HCT116 (cell line): ENCODE measurements around the gene ATP6AP1. TPM values are rescaled to one million over a fixed set of nuclear protein-coding genes. Genes with fewer than 3 reads are reported as not detected.

Experiments
- ATAC-seq: fragments of 200-7000 bp; cut with Tn5 transposase; 2 replicates; pipeline ENCODE4 v1.9.1; 2020; ENCODE audit warnings: mild to moderate bottlenecking, moderate library complexity
- BruUV-seq: library from RNA; stranded (reverse); fragments of 400-500 nt; replicated peaks from 2 replicates; lab custom pipeline; 2021; lab: Mats Ljungman, UMichigan
- CTCF ChIA-PET: fragments of 300-600 bp; sonication (Branson Sonifier 250); formaldehyde crosslinking; loops from one replicate; lab custom pipeline; 2021; ENCODE audit warnings: antibody characterized with exemption; lab: Charles Lee
- POLR2A ChIA-PET: fragments of 300-600, 350-600 bp; sonication (Branson Sonifier 250); formaldehyde crosslinking; loops from one replicate; lab custom pipeline; 2021; ENCODE audit warnings: antibody characterized with exemption; lab: Charles Lee
- RAD21 ChIA-PET, 2 experiments: fragments of 300-600 bp; sonication (Branson Sonifier 250); formaldehyde crosslinking; loops; one replicate each; lab custom pipeline; 2023; ENCODE audit warnings: low total read pairs in 2 of 2; ENCODE audit not compliant: uncharacterized antibody in 2 of 2, unreplicated experiment in 2 of 2, low non-redundant PET in 1 of 2; lab: Charles Lee
- DNase-seq: peaks from one replicate; pipeline ENCODE4 v3.0.0-alpha.2; 2010; ENCODE audit warnings: low read depth, low spot score
- H2AFZ ChIP-seq: fragments of 200-600 bp; shearing (Covaris generic), sonication (generic); 2 replicates; pipeline ENCODE4 v1.6.1; 2017; ENCODE audit warnings: low read depth, mixed run types, mixed read lengths, antibody characterized with exemption, low read length; ENCODE audit not compliant: poor library complexity, severe bottlenecking
- H3K27ac ChIP-seq: 2 replicates; pipeline ENCODE4 v1.5.1; 2012; ENCODE audit warnings: low read depth, low read length
- H3K27me3 ChIP-seq: fragments of 200-600 bp; sonication (generic); 2 replicates; pipeline ENCODE4 v1.6.1; 2016; ENCODE audit warnings: mixed run types, low read length, mixed read lengths; ENCODE audit not compliant: insufficient read depth
- H3K36me3 ChIP-seq, 2 experiments: fragments of 200-500 bp in 1 of 2; fragments of 200-600 bp in 1 of 2; sonication (Bioruptor generic) in 1 of 2; sonication (generic) in 1 of 2; 2 replicates each; pipeline versions ENCODE4 v1.5.1 to v1.6.1; 2014 to 2016; ENCODE audit warnings: low read length in 2 of 2, inconsistent platforms in 1 of 2, mixed read lengths in 1 of 2, mixed run types in 1 of 2; ENCODE audit not compliant: insufficient read depth in 2 of 2, control insufficient read depth in 1 of 2
- H3K4me1 ChIP-seq, 2 experiments: fragments of 200-600 bp in 1 of 2; sonication (generic) in 1 of 2; 2 replicates each; pipeline versions ENCODE4 v1.5.1 to v1.6.1; 2012 to 2017; ENCODE audit warnings: low read length in 2 of 2, inconsistent platforms in 1 of 2, mild to moderate bottlenecking in 1 of 2, mixed read lengths in 1 of 2, mixed run types in 1 of 2, moderate library complexity in 1 of 2; ENCODE audit not compliant: insufficient read depth in 2 of 2, control insufficient read depth in 1 of 2
- H3K4me2 ChIP-seq: fragments of 200-600 bp; sonication (generic); 2 replicates; pipeline ENCODE4 v1.6.1; 2017; ENCODE audit warnings: mixed run types, low read length, mixed read lengths
- H3K4me3 ChIP-seq, 2 experiments: fragments of 200-600 bp in 1 of 2; sonication (generic) in 1 of 2; replicated peaks in 1 of 2; 2 replicates each; pipeline ENCODE4 v1.5.1; 2011 to 2016; ENCODE audit warnings: low read length in 2 of 2, control low read depth in 1 of 2, low read depth in 1 of 2, mild to moderate bottlenecking in 1 of 2, mixed read lengths in 1 of 2, mixed run types in 1 of 2
- H3K79me2 ChIP-seq: fragments of 200-600 bp; sonication (generic); 2 replicates; pipeline ENCODE4 v1.6.1; 2017; ENCODE audit warnings: mild to moderate bottlenecking, mixed run types, low read length, moderate library complexity, mixed read lengths; ENCODE audit not compliant: insufficient read depth
- H3K9ac ChIP-seq: fragments of 200-600 bp; sonication (generic); 2 replicates; pipeline ENCODE4 v1.6.1; 2016; ENCODE audit warnings: low read length, mixed read lengths
- H3K9me2 ChIP-seq: fragments of 200-600 bp; sonication (generic), shearing (Covaris generic); 2 replicates; pipeline ENCODE4 v1.6.1; 2017; ENCODE audit warnings: mixed run types, mild to moderate bottlenecking, moderate library complexity; ENCODE audit not compliant: insufficient read depth
- H3K9me3 ChIP-seq, 2 experiments: fragments of 200-500 bp in 1 of 2; fragments of 200-600 bp in 1 of 2; sonication (Bioruptor generic) in 1 of 2; sonication (generic) in 1 of 2; 2 replicates each; pipeline ENCODE4 v1.6.1; 2014 to 2017; ENCODE audit warnings: low read length in 2 of 2, mixed read lengths in 2 of 2, inconsistent platforms in 1 of 2, low read depth in 1 of 2, mild to moderate bottlenecking in 1 of 2, mixed run types in 1 of 2, moderate library complexity in 1 of 2; ENCODE audit not compliant: control insufficient read depth in 1 of 2, insufficient read depth in 1 of 2
- H4K20me1 ChIP-seq: fragments of 200-600 bp; sonication (generic), shearing (Covaris generic); 2 replicates; pipeline ENCODE4 v1.6.1; 2017; ENCODE audit warnings: mixed run types, mild to moderate bottlenecking, moderate library complexity; ENCODE audit not compliant: insufficient read depth
- CBX3 ChIP-seq: IDR thresholded peaks from 2 replicates; pipeline ENCODE4 v1.6.1; 2012; ENCODE audit warnings: low read depth
- CEBPB ChIP-seq: IDR thresholded peaks from 2 replicates; pipeline ENCODE4 v1.6.1; 2012; ENCODE audit warnings: low read depth
- CTCF ChIP-seq, 3 experiments: fragments of 200-600 bp in 1 of 3; sonication (generic) in 1 of 3; IDR thresholded peaks in 2 of 3; conservative IDR thresholded peaks in 1 of 3; 2 replicates each; pipeline ENCODE4 v1.5.1; 2012 to 2017; ENCODE audit warnings: low read depth in 2 of 3, low read length in 2 of 3, antibody characterized with exemption in 1 of 3, borderline replicate concordance in 1 of 3, control low read depth in 1 of 3, mild to moderate bottlenecking in 1 of 3, mixed read lengths in 1 of 3, mixed run types in 1 of 3, moderate library complexity in 1 of 3; ENCODE audit not compliant: insufficient read depth in 1 of 3
- EGR1 ChIP-seq: IDR thresholded peaks from 2 replicates; pipeline ENCODE4 v1.6.1; 2012; ENCODE audit warnings: low read depth
- ELF1 ChIP-seq: IDR thresholded peaks from 2 replicates; pipeline ENCODE4 v1.6.1; 2012; ENCODE audit warnings: low read depth, borderline replicate concordance
- EZH2 ChIP-seq: fragments of 200-600 bp; sonication (generic); IDR thresholded peaks from 2 replicates; pipeline ENCODE4 v1.6.1; 2017; ENCODE audit warnings: antibody characterized with exemption, mixed run types
- POLR2A ChIP-seq: IDR thresholded peaks from 2 replicates; pipeline ENCODE4 v1.7.0; 2011; ENCODE audit warnings: borderline replicate concordance; ENCODE audit not compliant: insufficient read depth, insufficient read length; ENCODE audit errors: extremely low read depth
- POLR2AphosphoS5 ChIP-seq: IDR thresholded peaks from 2 replicates; pipeline ENCODE4 v1.6.1; 2011; ENCODE audit warnings: mild to moderate bottlenecking, low read depth, low read length, moderate library complexity
- RAD21 ChIP-seq: IDR thresholded peaks from 2 replicates; pipeline ENCODE4 v1.6.1; 2012; ENCODE audit warnings: low read depth, mild to moderate bottlenecking
- REST ChIP-seq: IDR thresholded peaks from 2 replicates; pipeline ENCODE4 v1.6.1; 2012; ENCODE audit warnings: low read depth
- SIN3A ChIP-seq: IDR thresholded peaks from 2 replicates; pipeline ENCODE4 v1.6.1; 2012; ENCODE audit warnings: low read depth
- SP1 ChIP-seq: IDR thresholded peaks from 2 replicates; pipeline ENCODE4 v1.6.1; 2012; ENCODE audit warnings: low read depth
- TCF7L2 ChIP-seq: IDR thresholded peaks from 2 replicates; pipeline ENCODE4 v1.7.0; 2011; ENCODE audit warnings: borderline replicate concordance, inconsistent platforms; ENCODE audit not compliant: insufficient read depth, insufficient read length; ENCODE audit errors: extremely low read depth
- YY1 ChIP-seq: IDR thresholded peaks from 2 replicates; pipeline ENCODE4 v1.6.1; 2011; ENCODE audit warnings: low read length, low read depth, moderate library complexity, mild to moderate bottlenecking; ENCODE audit not compliant: insufficient replicate concordance; ENCODE audit errors: extremely low read depth
- ZFX ChIP-seq: fragments of 450-650 bp; IDR thresholded peaks from 2 replicates; pipeline ENCODE4 v1.6.1; 2017
- ZNF274 ChIP-seq: fragments of 200-500 bp; sonication (Bioruptor generic); IDR thresholded peaks from 2 replicates; pipeline ENCODE4 v1.6.1; 2014; ENCODE audit warnings: mild to moderate bottlenecking, low read depth, low read length, inconsistent platforms
- intact Hi-C: fragments of 100-400 bp; cut with micrococcal nuclease; formaldehyde crosslinking; loops from 2 replicates; pipeline ENCODE4 v1.10.0; 2022
- total RNA-seq: library from RNA; stranded (reverse); gene quantifications from one replicate; pipeline ENCODE4 v1.2.1, GENCODE V29; 2021; ENCODE audit not compliant: unreplicated experiment
- TF ChIP-seq, protein P1 (sequence below): IDR thresholded peaks from 2 replicates; pipeline ENCODE4 v1.6.1; 2012

ATP6AP1 gene
- total RNA-seq, 1 experiment from 2014 or later = 53.4 TPM

DNA sequence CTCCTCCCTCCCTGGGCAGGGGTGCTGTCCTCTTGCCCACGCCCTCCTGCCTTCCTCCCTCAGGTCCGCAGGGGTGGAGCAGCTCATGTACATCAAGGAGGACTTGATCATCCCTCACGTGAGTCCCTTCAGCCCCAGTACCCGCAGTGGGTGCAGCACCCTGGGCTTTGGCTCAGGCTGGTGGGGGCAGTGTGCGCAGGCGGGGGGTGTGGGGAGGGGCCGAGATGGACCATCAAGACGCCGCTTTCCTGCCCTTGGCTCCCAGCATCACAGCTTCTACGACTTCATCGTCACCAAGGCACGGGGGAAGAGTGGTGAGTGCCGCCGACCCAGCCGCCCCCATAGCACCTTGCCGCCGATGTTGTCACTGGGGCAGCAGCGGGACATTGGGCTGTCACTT, 21.1 kb downstream of the ATP6AP1 start:
- TF ChIP-seq CEBPB = no peak
- TF ChIP-seq EGR1 = no peak
- TF ChIP-seq CTCF (IDR thresholded peaks at IDR 0.05 in 2 of 3, conservative IDR thresholded peaks at IDR 0.05 in 1 of 3; ENCODE audit: borderline replicate concordance in 1 of 3, insufficient read depth in 1 of 3, low read depth in 2 of 3, low read length in 2 of 3) = no peak
- no peak for TF ChIP-seq RAD21
- TF ChIP-seq CBX3 = no peak
- TF ChIP-seq EZH2 = no peak
- TF ChIP-seq SP1 = no peak
- no peak for TF ChIP-seq POLR2AphosphoS5
- TF ChIP-seq POLR2A = no peak
- TF ChIP-seq, protein P1, sequence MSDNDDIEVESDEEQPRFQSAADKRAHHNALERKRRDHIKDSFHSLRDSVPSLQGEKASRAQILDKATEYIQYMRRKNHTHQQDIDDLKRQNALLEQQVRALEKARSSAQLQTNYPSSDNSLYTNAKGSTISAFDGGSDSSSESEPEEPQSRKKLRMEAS = no peak
- no peak for TF ChIP-seq ZNF274
- no peak for TF ChIP-seq YY1
- no peak for TF ChIP-seq REST
- no peak for TF ChIP-seq SIN3A
- no peak for TF ChIP-seq TCF7L2
- TF ChIP-seq ELF1 = no peak
- TF ChIP-seq ZFX = no peak
- TF ChIP-seq, all 23 proteins: peak for 0
- RAD21 ChIA-PET = no interaction called here
- Histone ChIP-seq H3K36me3 (no peaks in the 10 kb centered on the region), H3K27ac (no peak overlapping the region), H3K27me3 (no peaks in the 10 kb centered on the region), H3K4me2 (no peak overlapping the region), H3K9me2 (no peaks in the 10 kb centered on the region), H3K79me2 (peaks cover 5% of the 10 kb centered on the region; the same call in 1 of the 2 replicates), H3K9ac (no peak overlapping the region), H4K20me1 (no peaks in the 10 kb centered on the region), H3K4me3 (no peak overlapping the region), H3K9me3 (no peaks in the 10 kb centered on the region), H3K4me1 (peaks cover 6 to 7% of the 10 kb centered on the region in 2 experiments; a peak in 3 of 4 replicates), H2AFZ (no peak overlapping the region)
- intact Hi-C loops = no loop called here
- CTCF ChIA-PET = no interaction called here
- BruUV-seq = no TSS peak
- POLR2A ChIA-PET = no interaction called here
- no peak for ATAC-seq
- DNase-seq = no peak
